OCI-LY7 (cell line): ENCODE results near the gene CMIP.

Source experiments
- CTCF ChIP-seq: fragments of 200-600 bp; sonication (generic); conservative IDR thresholded peaks from 2 replicates; pipeline ENCODE4 v1.5.1; 2014; ENCODE audit warnings: mild to moderate bottlenecking, antibody characterized with exemption, low read length, moderate library complexity, mixed read lengths
- EZH2phosphoT487 ChIP-seq: fragments of 200-600 bp; sonication (generic); IDR thresholded peaks from 2 replicates; pipeline ENCODE4 v1.6.1; 2018; ENCODE audit warnings: low read depth, borderline replicate concordance, mild to moderate bottlenecking, mixed run types, antibody characterized with exemption, low read length, moderate library complexity, mixed read lengths

DNA sequence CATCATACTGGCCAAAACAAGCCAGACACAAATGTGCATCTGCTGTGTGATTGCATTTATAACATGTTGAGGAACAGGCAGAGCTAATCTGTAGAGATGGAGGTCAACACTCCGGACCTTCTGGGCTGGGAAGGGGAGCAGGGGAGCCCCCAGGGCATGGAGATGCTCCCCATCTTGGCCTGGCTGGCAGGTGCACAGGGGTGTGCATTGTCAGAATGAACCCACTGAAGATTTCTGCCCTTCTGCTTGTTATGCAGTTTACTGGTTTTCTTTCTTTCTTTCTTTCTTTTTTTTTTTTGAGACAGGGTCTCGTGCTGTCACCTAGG, 146.9 kb downstream of the CMIP start:
- TF ChIP-seq CTCF (no peak), EZH2phosphoT487 (no peak)
